ENCODE data around the gene RPL28.
"Not testable (repeated sequence)": the region's sequence is repeated elsewhere in the genome, so short reads cannot be mapped to it uniquely, and the experiment has no call there.

The RPL28 gene

GRCh38 chr19:55432241-55432959 lies 46.7 kb downstream of the RPL28 start:
- DNase-seq = no peak

- no peak for DNase-seq
These were observed 47.6 kb downstream of the RPL28 start for GRCh38 chr19:55433292-55433691.

- no peak for DNase-seq
These were observed 48.7 kb downstream of the RPL28 start for GRCh38 chr19:55434356-55434919.

GRCh38 chr19:55435020-55435419 lies 49.3 kb downstream of the RPL28 start:
- no peak for DNase-seq

GRCh38 chr19:55436847-55437246 lies 51.1 kb downstream of the RPL28 start:
- DNase-seq = no peak

GRCh38 chr19:55437410-55437809 lies 51.7 kb downstream of the RPL28 start:
- peak; percentile 42 for DNase-seq

- DNase-seq = no peak
These were observed 53.3 kb downstream of the RPL28 start for GRCh38 chr19:55439052-55439451.

- DNase-seq = peak; percentile 37
These were observed 54.8 kb downstream of the RPL28 start for GRCh38 chr19:55440411-55441105.

GRCh38 chr19:55441319-55441691 lies 55.6 kb downstream of the RPL28 start:
- no peak for DNase-seq

GRCh38 chr19:55441692-55442321 lies 56.1 kb downstream of the RPL28 start:
- DNase-seq = peak; percentile 50

GRCh38 chr19:55442372-55442961 lies 56.7 kb downstream of the RPL28 start:
- no peak for DNase-seq

GRCh38 chr19:55443045-55443823 lies 57.5 kb downstream of the RPL28 start, which contains the start of gene SHISA7:
Gene SHISA7 (minus strand): TSS chr19:55443300. CDS start chr19:55442863, 437 bp downstream.
- DNase-seq = no peak

- DNase-seq = no peak
These were observed 58.2 kb downstream of the RPL28 start for GRCh38 chr19:55443824-55444480.

GRCh38 chr19:55444646-55445045 lies 58.9 kb downstream of the RPL28 start:
- no peak for DNase-seq

- no peak for DNase-seq
These were observed 60.3 kb downstream of the RPL28 start for GRCh38 chr19:55446060-55446459.

- no peak for DNase-seq
These were observed 61.9 kb downstream of the RPL28 start for GRCh38 chr19:55447421-55448174.

- not testable (repeated sequence) for DNase-seq
These were observed 62.4 kb downstream of the RPL28 start for GRCh38 chr19:55448175-55448490.

GRCh38 chr19:55449469-55449868 lies 63.7 kb downstream of the RPL28 start:
- no peak for DNase-seq

GRCh38 chr19:55451163-55451964 lies 65.6 kb downstream of the RPL28 start:
- DNase-seq = no peak
